ENCODE data around the gene ZFP3. TPM values are rescaled to one million over a fixed set of nuclear protein-coding genes. Genes with fewer than 3 reads are reported as not detected.

Gene ZFP3
- total RNA-seq, 1 experiment from 2014 or later, result 0.11 TPM

DNA sequence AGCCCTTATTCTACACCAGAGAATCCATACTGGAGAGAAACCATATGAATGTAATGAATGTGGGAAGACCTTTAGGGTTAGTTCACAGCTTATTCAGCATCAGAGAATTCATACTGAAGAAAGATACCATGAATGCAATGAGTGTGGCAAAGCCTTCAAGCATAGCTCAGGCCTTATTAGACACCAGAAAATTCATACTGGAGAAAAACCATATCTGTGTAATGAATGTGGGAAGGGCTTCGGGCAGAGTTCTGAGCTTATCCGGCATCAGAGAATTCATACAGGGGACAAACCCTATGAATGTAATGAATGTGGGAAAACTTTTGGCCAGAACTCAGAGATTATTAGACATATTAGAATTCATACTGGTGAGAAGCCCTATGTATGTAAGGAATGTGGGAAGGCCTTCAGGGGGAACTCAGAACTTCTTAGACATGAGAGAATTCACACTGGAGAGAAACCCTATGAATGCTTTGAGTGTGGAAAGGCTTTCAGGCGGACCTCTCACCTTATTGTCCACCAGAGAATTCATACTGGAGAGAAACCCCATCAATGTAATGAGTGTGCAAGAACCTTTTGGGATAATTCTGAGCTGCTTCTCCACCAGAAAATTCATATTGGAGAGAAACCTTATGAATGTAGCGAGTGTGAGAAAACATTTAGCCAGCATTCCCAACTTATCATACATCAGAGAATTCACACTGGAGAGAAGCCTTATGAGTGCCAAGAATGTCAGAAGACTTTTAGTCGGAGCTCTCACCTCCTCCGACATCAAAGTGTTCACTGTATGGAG, 14.1 kb downstream of the ZFP3 start:
- no peaks in the 10 kb centered on the region for H3K79me2 ChIP-seq (ENCODE audit: insufficient read depth, low read length)
- no peaks in the 10 kb centered on the region for H3K79me1 ChIP-seq (ENCODE audit: insufficient read depth, low read depth, low read length, poor library complexity, severe bottlenecking)
- no peaks in the 10 kb centered on the region for H3K4me1 ChIP-seq (ENCODE audit: insufficient read depth, low read length)
- H3K4me1 Mint-ChIP-seq, result peaks cover 0 to 2% of the 10 kb centered on the region in 2 experiments; a peak in 1 of 4 replicates
- no peak overlapping the region for H2BK5ac ChIP-seq (ENCODE audit: insufficient read length, low read length)
- H2BK120ac ChIP-seq (ENCODE audit: low read depth, low read length, poor library complexity, severe bottlenecking), result no peak overlapping the region
- no peak overlapping the region for H2AFZ ChIP-seq (ENCODE audit: low read length)
- H3K56ac ChIP-seq (ENCODE audit: insufficient read length, low read depth, low read length), result no peak overlapping the region
- peaks cover 58% of the 10 kb centered on the region for H3K9me3 ChIP-seq (ENCODE audit: control insufficient read depth, low read depth, low read length)
- H3K9me3 Mint-ChIP-seq, result peaks cover 85 to 86% of the 10 kb centered on the region in 2 experiments
- no peak overlapping the region for H3K27ac ChIP-seq (ENCODE audit: insufficient read length, low read depth, low read length)
- peaks cover 14 to 46% (median 43%) of the 10 kb centered on the region in 3 experiments for H3K36me3 Mint-ChIP-seq (ENCODE audit: insufficient read depth in 1 of 3, low read depth in 3 of 3)
- peaks cover 6% of the 10 kb centered on the region for H3K23me2 ChIP-seq (ENCODE audit: insufficient read length, low read depth, low read length, poor library complexity, severe bottlenecking)
- no peak overlapping the region for H2BK12ac ChIP-seq (ENCODE audit: insufficient read length, low read depth, low read length)
- no peak overlapping the region for H3K9ac ChIP-seq (ENCODE audit: extremely low read depth, insufficient read length, low read length)
- TF ChIP-seq, protein P1, sequence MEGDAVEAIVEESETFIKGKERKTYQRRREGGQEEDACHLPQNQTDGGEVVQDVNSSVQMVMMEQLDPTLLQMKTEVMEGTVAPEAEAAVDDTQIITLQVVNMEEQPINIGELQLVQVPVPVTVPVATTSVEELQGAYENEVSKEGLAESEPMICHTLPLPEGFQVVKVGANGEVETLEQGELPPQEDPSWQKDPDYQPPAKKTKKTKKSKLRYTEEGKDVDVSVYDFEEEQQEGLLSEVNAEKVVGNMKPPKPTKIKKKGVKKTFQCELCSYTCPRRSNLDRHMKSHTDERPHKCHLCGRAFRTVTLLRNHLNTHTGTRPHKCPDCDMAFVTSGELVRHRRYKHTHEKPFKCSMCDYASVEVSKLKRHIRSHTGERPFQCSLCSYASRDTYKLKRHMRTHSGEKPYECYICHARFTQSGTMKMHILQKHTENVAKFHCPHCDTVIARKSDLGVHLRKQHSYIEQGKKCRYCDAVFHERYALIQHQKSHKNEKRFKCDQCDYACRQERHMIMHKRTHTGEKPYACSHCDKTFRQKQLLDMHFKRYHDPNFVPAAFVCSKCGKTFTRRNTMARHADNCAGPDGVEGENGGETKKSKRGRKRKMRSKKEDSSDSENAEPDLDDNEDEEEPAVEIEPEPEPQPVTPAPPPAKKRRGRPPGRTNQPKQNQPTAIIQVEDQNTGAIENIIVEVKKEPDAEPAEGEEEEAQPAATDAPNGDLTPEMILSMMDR (conservative IDR thresholded peaks at IDR 0.05), result no peak
- H3K27me3 Mint-ChIP-seq (ENCODE audit: low read depth), result peaks cover 65% of the 10 kb centered on the region
- no peak for DNase-seq
- no peak overlapping the region for H3K4ac ChIP-seq (ENCODE audit: low read depth, low read length)
- no peak overlapping the region for H4K5ac ChIP-seq (ENCODE audit: insufficient read length, low read depth, low read length)
- H4K8ac ChIP-seq (replicated peaks; ENCODE audit: insufficient read length, low read depth, low read length), result no peak overlapping the region
- no CpG with 5 or more reads among the region's 6 CpGs for WGBS (ENCODE audit: extremely low coverage, insufficient read length, low lambda C conversion rate)
- no peak overlapping the region for H3K27ac Mint-ChIP-seq
- H2BK15ac ChIP-seq (ENCODE audit: low read depth, low read length), result no peak overlapping the region
- H3K14ac ChIP-seq (ENCODE audit: insufficient read depth, low read length), result no peak overlapping the region
- H4K20me1 ChIP-seq (ENCODE audit: control insufficient read depth, insufficient read depth, insufficient read length), result no peaks in the 10 kb centered on the region
- H4K91ac ChIP-seq (ENCODE audit: insufficient read length, low read depth, low read length), result no peak overlapping the region
- H2BK20ac ChIP-seq (ENCODE audit: low read depth, low read length, poor library complexity, severe bottlenecking), result no peak overlapping the region
- H3K4me2 ChIP-seq (ENCODE audit: insufficient read depth, insufficient read length, low read length), result no peak overlapping the region
- no peak overlapping the region for H2AK5ac ChIP-seq (ENCODE audit: insufficient read length, low read length)
- H3K4me3 Mint-ChIP-seq, result no peak overlapping the region
- no peak overlapping the region for H3K23ac ChIP-seq (ENCODE audit: insufficient read length, low read depth, low read length)
- no peak overlapping the region for H3K18ac ChIP-seq (ENCODE audit: insufficient read length, low read depth, low read length)
- no peaks in the 10 kb centered on the region for H3K27me3 ChIP-seq (ENCODE audit: insufficient read depth, low read length)
- H3T11ph ChIP-seq (ENCODE audit: low read length), result no peak overlapping the region

Data from H9 (cell line).